HCT116 (cell line): ENCODE results near the gene URB1. TPM values are rescaled to one million over a fixed set of nuclear protein-coding genes. Genes with fewer than 3 reads are reported as not detected.
A peak's percentile ranks its signal among the peaks of the same experiment; 100 is the strongest.

Experiments
- ATAC-seq: fragments of 200-7000 bp; cut with Tn5 transposase; 2 replicates; pipeline ENCODE4 v1.9.1; 2020; ENCODE audit warnings: mild to moderate bottlenecking, moderate library complexity
- BruUV-seq: library from RNA; stranded (reverse); fragments of 400-500 nt; replicated peaks from 2 replicates; lab custom pipeline; 2021; lab: Mats Ljungman, UMichigan
- CTCF ChIA-PET: fragments of 300-600 bp; sonication (Branson Sonifier 250); formaldehyde crosslinking; loops from one replicate; lab custom pipeline; 2021; ENCODE audit warnings: antibody characterized with exemption; lab: Charles Lee
- POLR2A ChIA-PET: fragments of 300-600, 350-600 bp; sonication (Branson Sonifier 250); formaldehyde crosslinking; loops from one replicate; lab custom pipeline; 2021; ENCODE audit warnings: antibody characterized with exemption; lab: Charles Lee
- RAD21 ChIA-PET, 2 experiments: fragments of 300-600 bp; sonication (Branson Sonifier 250); formaldehyde crosslinking; loops; one replicate each; lab custom pipeline; 2023; ENCODE audit warnings: low total read pairs in 2 of 2; ENCODE audit not compliant: uncharacterized antibody in 2 of 2, unreplicated experiment in 2 of 2, low non-redundant PET in 1 of 2; lab: Charles Lee
- DNase-seq: peaks from one replicate; pipeline ENCODE4 v3.0.0-alpha.2; 2010; ENCODE audit warnings: low read depth, low spot score
- H2AFZ ChIP-seq: fragments of 200-600 bp; shearing (Covaris generic), sonication (generic); 2 replicates; pipeline ENCODE4 v1.6.1; 2017; ENCODE audit warnings: low read depth, mixed run types, mixed read lengths, antibody characterized with exemption, low read length; ENCODE audit not compliant: poor library complexity, severe bottlenecking
- H3K27ac ChIP-seq: 2 replicates; pipeline ENCODE4 v1.5.1; 2012; ENCODE audit warnings: low read depth, low read length
- H3K27me3 ChIP-seq: fragments of 200-600 bp; sonication (generic); 2 replicates; pipeline ENCODE4 v1.6.1; 2016; ENCODE audit warnings: mixed run types, low read length, mixed read lengths; ENCODE audit not compliant: insufficient read depth
- H3K36me3 ChIP-seq, 2 experiments: fragments of 200-500 bp in 1 of 2; fragments of 200-600 bp in 1 of 2; sonication (Bioruptor generic) in 1 of 2; sonication (generic) in 1 of 2; 2 replicates each; pipeline versions ENCODE4 v1.5.1 to v1.6.1; 2014 to 2016; ENCODE audit warnings: low read length in 2 of 2, inconsistent platforms in 1 of 2, mixed read lengths in 1 of 2, mixed run types in 1 of 2; ENCODE audit not compliant: insufficient read depth in 2 of 2, control insufficient read depth in 1 of 2
- H3K4me1 ChIP-seq, 2 experiments: fragments of 200-600 bp in 1 of 2; sonication (generic) in 1 of 2; 2 replicates each; pipeline versions ENCODE4 v1.5.1 to v1.6.1; 2012 to 2017; ENCODE audit warnings: low read length in 2 of 2, inconsistent platforms in 1 of 2, mild to moderate bottlenecking in 1 of 2, mixed read lengths in 1 of 2, mixed run types in 1 of 2, moderate library complexity in 1 of 2; ENCODE audit not compliant: insufficient read depth in 2 of 2, control insufficient read depth in 1 of 2
- H3K4me2 ChIP-seq: fragments of 200-600 bp; sonication (generic); 2 replicates; pipeline ENCODE4 v1.6.1; 2017; ENCODE audit warnings: mixed run types, low read length, mixed read lengths
- H3K4me3 ChIP-seq, 2 experiments: fragments of 200-600 bp in 1 of 2; sonication (generic) in 1 of 2; replicated peaks in 1 of 2; 2 replicates each; pipeline ENCODE4 v1.5.1; 2011 to 2016; ENCODE audit warnings: low read length in 2 of 2, control low read depth in 1 of 2, low read depth in 1 of 2, mild to moderate bottlenecking in 1 of 2, mixed read lengths in 1 of 2, mixed run types in 1 of 2
- H3K79me2 ChIP-seq: fragments of 200-600 bp; sonication (generic); 2 replicates; pipeline ENCODE4 v1.6.1; 2017; ENCODE audit warnings: mild to moderate bottlenecking, mixed run types, low read length, moderate library complexity, mixed read lengths; ENCODE audit not compliant: insufficient read depth
- H3K9ac ChIP-seq: fragments of 200-600 bp; sonication (generic); 2 replicates; pipeline ENCODE4 v1.6.1; 2016; ENCODE audit warnings: low read length, mixed read lengths
- H3K9me2 ChIP-seq: fragments of 200-600 bp; sonication (generic), shearing (Covaris generic); 2 replicates; pipeline ENCODE4 v1.6.1; 2017; ENCODE audit warnings: mixed run types, mild to moderate bottlenecking, moderate library complexity; ENCODE audit not compliant: insufficient read depth
- H3K9me3 ChIP-seq, 2 experiments: fragments of 200-500 bp in 1 of 2; fragments of 200-600 bp in 1 of 2; sonication (Bioruptor generic) in 1 of 2; sonication (generic) in 1 of 2; 2 replicates each; pipeline ENCODE4 v1.6.1; 2014 to 2017; ENCODE audit warnings: low read length in 2 of 2, mixed read lengths in 2 of 2, inconsistent platforms in 1 of 2, low read depth in 1 of 2, mild to moderate bottlenecking in 1 of 2, mixed run types in 1 of 2, moderate library complexity in 1 of 2; ENCODE audit not compliant: control insufficient read depth in 1 of 2, insufficient read depth in 1 of 2
- H4K20me1 ChIP-seq: fragments of 200-600 bp; sonication (generic), shearing (Covaris generic); 2 replicates; pipeline ENCODE4 v1.6.1; 2017; ENCODE audit warnings: mixed run types, mild to moderate bottlenecking, moderate library complexity; ENCODE audit not compliant: insufficient read depth
- CEBPB ChIP-seq: IDR thresholded peaks from 2 replicates; pipeline ENCODE4 v1.6.1; 2012; ENCODE audit warnings: low read depth
- EGR1 ChIP-seq: IDR thresholded peaks from 2 replicates; pipeline ENCODE4 v1.6.1; 2012; ENCODE audit warnings: low read depth
- ELF1 ChIP-seq: IDR thresholded peaks from 2 replicates; pipeline ENCODE4 v1.6.1; 2012; ENCODE audit warnings: low read depth, borderline replicate concordance
- JUND ChIP-seq: IDR thresholded peaks from 2 replicates; pipeline ENCODE4 v1.6.1; 2012
- POLR2A ChIP-seq: IDR thresholded peaks from 2 replicates; pipeline ENCODE4 v1.7.0; 2011; ENCODE audit warnings: borderline replicate concordance; ENCODE audit not compliant: insufficient read depth, insufficient read length; ENCODE audit errors: extremely low read depth
- POLR2AphosphoS5 ChIP-seq: IDR thresholded peaks from 2 replicates; pipeline ENCODE4 v1.6.1; 2011; ENCODE audit warnings: mild to moderate bottlenecking, low read depth, low read length, moderate library complexity
- RAD21 ChIP-seq: IDR thresholded peaks from 2 replicates; pipeline ENCODE4 v1.6.1; 2012; ENCODE audit warnings: low read depth, mild to moderate bottlenecking
- ZNF274 ChIP-seq: fragments of 200-500 bp; sonication (Bioruptor generic); IDR thresholded peaks from 2 replicates; pipeline ENCODE4 v1.6.1; 2014; ENCODE audit warnings: mild to moderate bottlenecking, low read depth, low read length, inconsistent platforms
- intact Hi-C: fragments of 100-400 bp; cut with micrococcal nuclease; formaldehyde crosslinking; loops from 2 replicates; pipeline ENCODE4 v1.10.0; 2022
- total RNA-seq: library from RNA; stranded (reverse); gene quantifications from one replicate; pipeline ENCODE4 v1.2.1, GENCODE V29; 2021; ENCODE audit not compliant: unreplicated experiment
- TF ChIP-seq, protein P1 (sequence below): IDR thresholded peaks from 2 replicates; pipeline ENCODE4 v1.6.1; 2012
- TF ChIP-seq, protein P2 (sequence below), 3 experiments: fragments of 200-600 bp in 1 of 3; sonication (generic) in 1 of 3; IDR thresholded peaks in 2 of 3; conservative IDR thresholded peaks in 1 of 3; 2 replicates each; pipeline ENCODE4 v1.5.1; 2012 to 2017; ENCODE audit warnings: low read depth in 2 of 3, low read length in 2 of 3, antibody characterized with exemption in 1 of 3, borderline replicate concordance in 1 of 3, control low read depth in 1 of 3, mild to moderate bottlenecking in 1 of 3, mixed read lengths in 1 of 3, mixed run types in 1 of 3, moderate library complexity in 1 of 3; ENCODE audit not compliant: insufficient read depth in 1 of 3
- TF ChIP-seq, protein P3 (sequence below): IDR thresholded peaks from 2 replicates; pipeline ENCODE4 v1.6.1; 2011; ENCODE audit warnings: mild to moderate bottlenecking, low read length, moderate library complexity; ENCODE audit not compliant: insufficient replicate concordance; ENCODE audit errors: extremely low read depth

URB1 gene
- total RNA-seq, 1 experiment from 2014 or later = 28.3 TPM

DNA sequence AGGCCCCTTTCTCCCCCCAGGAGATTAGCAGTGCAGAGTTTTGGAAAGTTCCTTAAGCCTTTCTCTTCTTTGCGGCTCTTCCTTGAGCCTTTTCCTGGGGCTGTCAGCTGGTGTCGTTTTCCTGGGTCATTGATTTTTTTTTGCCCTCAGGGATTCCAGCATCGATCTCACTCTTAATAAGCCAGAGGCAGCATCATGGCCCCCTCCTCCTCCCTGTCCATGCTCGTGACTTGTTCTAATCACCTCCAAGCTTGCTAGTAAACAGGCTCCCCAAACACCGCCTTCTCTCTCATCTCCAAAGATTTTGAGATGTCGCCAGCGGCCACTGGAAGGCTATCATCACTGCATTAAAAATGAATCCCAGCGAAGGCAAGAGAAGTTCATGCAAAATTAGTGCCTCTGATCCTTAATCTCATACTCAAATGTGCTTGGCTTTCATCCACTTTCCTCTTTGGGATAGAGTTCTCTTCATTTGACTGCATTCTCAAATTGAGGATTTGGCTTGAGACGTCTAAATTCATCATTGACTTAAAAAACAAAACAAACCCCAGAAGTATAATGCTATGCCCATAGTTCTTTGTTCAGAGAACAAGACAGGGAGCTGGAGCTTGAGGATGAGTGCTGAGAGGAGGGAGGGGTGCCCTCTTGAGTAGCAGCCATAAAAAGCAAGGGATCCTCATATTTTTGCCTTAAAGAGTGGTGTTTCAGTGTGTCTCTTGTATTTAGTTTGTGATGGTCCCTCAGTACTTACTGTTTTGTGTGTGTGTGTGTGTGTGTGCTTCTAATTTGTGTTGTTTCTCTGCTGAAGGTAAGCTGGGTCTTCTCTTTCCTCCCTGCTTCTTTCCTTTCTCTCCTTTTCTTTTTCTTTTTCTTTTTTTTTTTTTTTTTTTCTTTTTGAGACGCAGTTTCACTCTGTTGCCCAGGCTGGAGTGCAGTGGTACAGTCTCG, 22.9 kb upstream of the URB1 start:
- no peak for ATAC-seq
- H3K27ac ChIP-seq = no peak overlapping the region
- no TSS peak for BruUV-seq
- intact Hi-C loops = no loop called here
- peaks cover 0 to 4% of the 10 kb centered on the region in 2 experiments; a peak in 1 of 4 replicates for H3K36me3 ChIP-seq
- ChIA-PET CTCF (interaction anchor here (0.8 to 2.7 kb wide), 3 partner anchors 154 to 185 kb away, joined by 3 to 22 read pairs (median 3); no protein-coding TSS in a partner anchor), POLR2A (no interaction called here), RAD21 (no interaction called here)
- H3K9me3 ChIP-seq = no peaks in the 10 kb centered on the region
- no peaks in the 10 kb centered on the region for H3K9me2 ChIP-seq
- H2AFZ ChIP-seq = no peak overlapping the region
- 0 out of 2 replicates have a peak overlapping the region, but pooled peaks have one; percentile 90 for H3K9ac ChIP-seq
- peaks cover 81% of the 10 kb centered on the region for H3K79me2 ChIP-seq
- DNase-seq = no peak
- no peaks in the 10 kb centered on the region for H4K20me1 ChIP-seq
- TF ChIP-seq POLR2AphosphoS5 = no peak
- no peak for TF ChIP-seq ZNF274
- no peak for TF ChIP-seq ELF1
- no peak overlapping the region for H3K4me3 ChIP-seq
- H3K4me2 ChIP-seq = 0 out of 2 replicates have a peak overlapping the region, but pooled peaks have one; percentile 0
- H3K4me1 ChIP-seq = peaks cover 29 to 41% of the 10 kb centered on the region in 2 experiments; a peak in 3 of 4 replicates
- H3K27me3 ChIP-seq = no peaks in the 10 kb centered on the region

DNA sequence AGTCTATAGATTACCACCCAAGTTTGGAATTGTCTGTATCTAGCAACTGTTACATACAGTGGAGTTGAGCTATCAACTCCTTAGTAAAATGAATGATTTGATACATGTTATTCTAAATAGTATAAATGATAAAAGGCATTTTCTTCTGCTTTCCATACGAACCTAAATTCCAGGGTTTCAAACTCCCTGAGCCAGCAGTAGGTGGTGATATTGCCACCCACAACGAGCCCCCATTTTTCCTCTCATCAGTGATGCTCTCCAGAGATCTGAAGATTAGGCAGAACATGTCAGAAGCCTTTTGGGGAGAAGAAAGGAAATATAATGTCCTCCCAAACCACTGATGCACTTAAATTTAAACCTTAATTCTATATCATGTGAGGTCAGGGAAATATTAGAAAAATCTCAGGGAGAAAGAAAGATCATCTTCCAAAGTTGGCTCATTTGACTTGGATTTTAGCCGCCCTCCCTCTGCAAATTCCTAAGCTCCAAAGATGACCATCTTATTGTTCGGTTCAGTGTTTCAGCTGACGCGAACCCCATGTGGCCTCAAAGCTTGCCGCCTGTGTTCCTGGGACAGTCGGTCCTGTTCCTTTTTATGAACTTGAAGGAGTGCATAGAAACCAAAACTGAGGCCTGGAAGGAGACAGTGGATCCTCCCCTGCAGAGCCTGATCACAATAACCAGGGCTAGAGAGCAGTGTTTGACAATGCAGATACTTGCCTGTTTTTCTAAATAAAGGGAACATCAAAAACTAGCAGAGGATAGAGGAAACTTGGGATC, 22.0 kb upstream of the URB1 start:
- CTCF ChIA-PET = interaction anchor here (0.9 to 3.7 kb wide), 6 partner anchors 12 to 186 kb away, joined by 3 to 22 read pairs (median 6); no protein-coding TSS in a partner anchor
- Histone ChIP-seq H3K9ac (peak overlapping the region; percentile 90), H3K27me3 (no peaks in the 10 kb centered on the region), H3K36me3 (peaks cover 0 to 4% of the 10 kb centered on the region in 2 experiments; a peak in 1 of 4 replicates), H2AFZ (no peak overlapping the region), H3K9me3 (no peaks in the 10 kb centered on the region), H3K4me2 (peak overlapping the region; percentile 99), H3K4me1 (peaks cover 29 to 43% of the 10 kb centered on the region in 2 experiments; a peak in 3 of 4 replicates), H3K9me2 (no peaks in the 10 kb centered on the region), H3K27ac (no peak overlapping the region), H4K20me1 (no peaks in the 10 kb centered on the region), H3K79me2 (peaks cover 72% of the 10 kb centered on the region), H3K4me3 (peak overlapping the region in 1 of 2 experiments; percentile 85; a peak in 2 of 4 replicates)
- DNase-seq (no peak), ATAC-seq (no peak)
- BruUV-seq = no TSS peak
- RAD21 ChIA-PET = no interaction called here
- intact Hi-C loops = loop anchor here (1.0 kb wide), 1 partner anchor 164 kb away; no protein-coding TSS in a partner anchor
- TF ChIP-seq, protein P1, sequence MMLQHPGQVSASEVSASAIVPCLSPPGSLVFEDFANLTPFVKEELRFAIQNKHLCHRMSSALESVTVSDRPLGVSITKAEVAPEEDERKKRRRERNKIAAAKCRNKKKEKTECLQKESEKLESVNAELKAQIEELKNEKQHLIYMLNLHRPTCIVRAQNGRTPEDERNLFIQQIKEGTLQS = no peak
- TF ChIP-seq RAD21 (no peak), EGR1 (no peak), ZNF274 (no peak), POLR2A (no peak), JUND (no peak), CEBPB (no peak)
- TF ChIP-seq, protein P2, sequence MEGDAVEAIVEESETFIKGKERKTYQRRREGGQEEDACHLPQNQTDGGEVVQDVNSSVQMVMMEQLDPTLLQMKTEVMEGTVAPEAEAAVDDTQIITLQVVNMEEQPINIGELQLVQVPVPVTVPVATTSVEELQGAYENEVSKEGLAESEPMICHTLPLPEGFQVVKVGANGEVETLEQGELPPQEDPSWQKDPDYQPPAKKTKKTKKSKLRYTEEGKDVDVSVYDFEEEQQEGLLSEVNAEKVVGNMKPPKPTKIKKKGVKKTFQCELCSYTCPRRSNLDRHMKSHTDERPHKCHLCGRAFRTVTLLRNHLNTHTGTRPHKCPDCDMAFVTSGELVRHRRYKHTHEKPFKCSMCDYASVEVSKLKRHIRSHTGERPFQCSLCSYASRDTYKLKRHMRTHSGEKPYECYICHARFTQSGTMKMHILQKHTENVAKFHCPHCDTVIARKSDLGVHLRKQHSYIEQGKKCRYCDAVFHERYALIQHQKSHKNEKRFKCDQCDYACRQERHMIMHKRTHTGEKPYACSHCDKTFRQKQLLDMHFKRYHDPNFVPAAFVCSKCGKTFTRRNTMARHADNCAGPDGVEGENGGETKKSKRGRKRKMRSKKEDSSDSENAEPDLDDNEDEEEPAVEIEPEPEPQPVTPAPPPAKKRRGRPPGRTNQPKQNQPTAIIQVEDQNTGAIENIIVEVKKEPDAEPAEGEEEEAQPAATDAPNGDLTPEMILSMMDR (IDR thresholded peaks at IDR 0.05 in 2 of 3, conservative IDR thresholded peaks at IDR 0.05 in 1 of 3; ENCODE audit: borderline replicate concordance in 1 of 3, insufficient read depth in 1 of 3, low read depth in 2 of 3, low read length in 2 of 3) = peak in 2 of 3 experiments; percentile 26 to 50; a peak in 3 of 6 replicates
- TF ChIP-seq, protein P3, sequence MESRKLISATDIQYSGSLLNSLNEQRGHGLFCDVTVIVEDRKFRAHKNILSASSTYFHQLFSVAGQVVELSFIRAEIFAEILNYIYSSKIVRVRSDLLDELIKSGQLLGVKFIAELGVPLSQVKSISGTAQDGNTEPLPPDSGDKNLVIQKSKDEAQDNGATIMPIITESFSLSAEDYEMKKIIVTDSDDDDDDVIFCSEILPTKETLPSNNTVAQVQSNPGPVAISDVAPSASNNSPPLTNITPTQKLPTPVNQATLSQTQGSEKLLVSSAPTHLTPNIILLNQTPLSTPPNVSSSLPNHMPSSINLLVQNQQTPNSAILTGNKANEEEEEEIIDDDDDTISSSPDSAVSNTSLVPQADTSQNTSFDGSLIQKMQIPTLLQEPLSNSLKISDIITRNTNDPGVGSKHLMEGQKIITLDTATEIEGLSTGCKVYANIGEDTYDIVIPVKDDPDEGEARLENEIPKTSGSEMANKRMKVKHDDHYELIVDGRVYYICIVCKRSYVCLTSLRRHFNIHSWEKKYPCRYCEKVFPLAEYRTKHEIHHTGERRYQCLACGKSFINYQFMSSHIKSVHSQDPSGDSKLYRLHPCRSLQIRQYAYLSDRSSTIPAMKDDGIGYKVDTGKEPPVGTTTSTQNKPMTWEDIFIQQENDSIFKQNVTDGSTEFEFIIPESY = no peak
- POLR2A ChIA-PET = interaction anchor here (0.8 kb wide), 1 partner anchor 186 kb away, joined by 3 read pairs; no protein-coding TSS in a partner anchor
